GM12878 (cell line): ENCODE results near the gene ARHGAP15. TPM values are rescaled to one million over a fixed set of nuclear protein-coding genes. Genes with fewer than 3 reads are reported as not detected.

ENCODE experiments used
- ATAC-seq: fragments of 200-7000 bp; cut with Tn5 transposase; 3 replicates; pipeline ENCODE4 v1.9.1; 2020; ENCODE audit warnings: mild to moderate bottlenecking, moderate library complexity
- BruUV-seq: library from RNA; stranded (reverse); fragments of 400-500 nt; replicated peaks from 2 replicates; lab custom pipeline; 2021; lab: Mats Ljungman, UMichigan
- CTCF ChIA-PET: fragments of 300-600 bp; sonication (Branson Sonifier 250); formaldehyde crosslinking; extraction: SDS; loops from one replicate; lab custom pipeline; 2021; ENCODE audit warnings: inconsistent platforms; lab: Yijun Ruan, JAX
- POLR2A ChIA-PET: fragments of 350-600 bp; formaldehyde crosslinking; extraction: SDS; loops from one replicate; lab custom pipeline; 2021; ENCODE audit warnings: inconsistent platforms; lab: Charles Lee
- RAD21 ChIA-PET: fragments of 300-600 bp; sonication (Branson Sonifier 250); formaldehyde crosslinking; loops from one replicate; lab custom pipeline; 2023; ENCODE audit warnings: antibody characterized with exemption; ENCODE audit not compliant: unreplicated experiment; lab: Charles Lee
- SMC1A ChIA-PET: fragments of 300-600 bp; sonication (Branson Sonifier 250); formaldehyde crosslinking; loops from one replicate; lab custom pipeline; 2023; ENCODE audit not compliant: unreplicated experiment, uncharacterized antibody; lab: Charles Lee
- DNase-seq: peaks from one replicate; pipeline ENCODE4 v3.0.0-alpha.2; 2011; ENCODE audit warnings: low read depth, low spot score
- FAIRE-seq: peaks from 3 replicates; lab custom pipeline; 2011; peaks lifted over from hg19 to GRCh38; lab: Jason Lieb, UNC
- H2AFZ ChIP-seq: 2 replicates; pipeline ENCODE4 v1.6.0; 2011; ENCODE audit warnings: low read depth, low read length, control low read depth; ENCODE audit not compliant: control insufficient read depth
- H3K27ac ChIP-seq: 2 replicates; pipeline ENCODE4 v1.5.1; 2011; ENCODE audit warnings: control low read depth; ENCODE audit not compliant: control insufficient read depth, insufficient read depth
- H3K27me3 ChIP-seq, 2 experiments: replicated peaks in 1 of 2; 2 replicates each; pipeline versions ENCODE4 v1.6.0 to v1.6.1; 2011; ENCODE audit warnings: low read length in 1 of 2; ENCODE audit not compliant: control insufficient read depth in 2 of 2, insufficient read depth in 2 of 2
- H3K36me3 ChIP-seq, 2 experiments: 2 replicates each; pipeline ENCODE4 v1.5.1; 2011; ENCODE audit warnings: low read length in 1 of 2; ENCODE audit not compliant: control insufficient read depth in 2 of 2, insufficient read depth in 2 of 2
- H3K4me1 ChIP-seq: 2 replicates; pipeline ENCODE4 v1.6.1; 2011; ENCODE audit warnings: mild to moderate bottlenecking, low read length, moderate library complexity, mixed read lengths; ENCODE audit not compliant: control insufficient read depth, insufficient read depth
- H3K4me2 ChIP-seq: 2 replicates; pipeline ENCODE4 v1.6.0; 2011; ENCODE audit warnings: control low read depth; ENCODE audit not compliant: control insufficient read depth, insufficient read depth
- H3K4me3 ChIP-seq: fragments of 200-600 bp; sonication (generic); 2 replicates; pipeline ENCODE4 v1.5.1; 2016
- H3K79me2 ChIP-seq: 2 replicates; pipeline ENCODE4 v1.6.0; 2011; ENCODE audit warnings: low read length; ENCODE audit not compliant: control insufficient read depth, insufficient read depth
- H3K9ac ChIP-seq: 2 replicates; pipeline ENCODE4 v1.8.0; 2011; ENCODE audit warnings: low read length, control low read depth, mixed read lengths; ENCODE audit not compliant: control insufficient read depth, insufficient read depth
- H3K9me3 ChIP-seq: replicated peaks from 3 replicates; pipeline ENCODE4 v1.5.1; 2011; ENCODE audit warnings: mild to moderate bottlenecking, low read length; ENCODE audit not compliant: control insufficient read depth, insufficient read depth
- H4K20me1 ChIP-seq: 2 replicates; pipeline ENCODE4 v1.6.0; 2011; ENCODE audit not compliant: control insufficient read depth, insufficient read depth
- CHD1 ChIP-seq: IDR thresholded peaks from 2 replicates; pipeline ENCODE4 v1.6.1; 2012; ENCODE audit warnings: low read depth, low read length, improper control_type of control experiment
- E2F4 ChIP-seq: IDR thresholded peaks from 2 replicates; pipeline ENCODE4 v1.6.1; 2012; ENCODE audit warnings: low read depth, low read length, improper control_type of control experiment
- SMC3 ChIP-seq: IDR thresholded peaks from 2 replicates; pipeline ENCODE4 v1.6.1; 2011; ENCODE audit warnings: low read length, improper control_type of control experiment, borderline replicate concordance
- TARDBP ChIP-seq: IDR thresholded peaks from 2 replicates; pipeline ENCODE4 v1.6.1; 2016; ENCODE audit warnings: borderline replicate concordance
- WGBS: methylation state at CpG from one replicate; pipeline ENCODE4 v1.1.6; 2016; ENCODE audit warnings: low lambda C conversion rate; ENCODE audit not compliant: insufficient replicate concordance, insufficient coverage; ENCODE audit errors: missing lambda C conversion rate; 5-methylcytosine and 5-hydroxymethylcytosine counted together
- in situ Hi-C: fragments of 300-500 bp; cut with MboI; formaldehyde crosslinking; loops from 9 replicates; pipeline ENCODE4 v1.14.3; 2018; ENCODE audit warnings: mixed read lengths
- intact Hi-C: fragments of 100-400 bp; cut with micrococcal nuclease; formaldehyde crosslinking; loops from one replicate; pipeline ENCODE4 v1.14.2; 2022; ENCODE audit not compliant: unreplicated experiment
- polyA plus RNA-seq, 11 experiments: library from polyadenylated mRNA; depleted of rRNA in 4 of 11; unstranded in 6 of 11; stranded (reverse) in 5 of 11; fragments of >200 nt; fragmentation: Nextera tagmentation in 4 of 11; fragmentation: Illumina TruSeq in 1 of 11; extraction: Ambion mirVana in 4 of 11; extraction: Trizol in 1 of 11; gene quantifications; 1 replicate in 1 of 11; 2 replicates in 10 of 11; pipeline versions ENCODE4 v1.2.1 to v1.2.3, GENCODE V29; 2011 to 2016; ENCODE audit warnings: inconsistent platforms in 2 of 11, missing spikeins in 2 of 11, low read depth in 1 of 11
- total RNA-seq, 4 experiments: library from RNA; depleted of rRNA in 3 of 4; stranded (reverse); fragments of >200 nt in 3 of 4; fragmentation: Illumina TruSeq in 1 of 4; extraction: Trizol in 1 of 4; gene quantifications; 2 replicates each; pipeline versions ENCODE4 v1.2.1 to v1.2.3, GENCODE V29; 2013 to 2021
- TF ChIP-seq, protein P1 (sequence below): fragments of 450-650 bp; formaldehyde crosslinking; IDR thresholded peaks from 2 replicates; pipeline ENCODE4 v1.4.0; 2022; ENCODE audit warnings: mild to moderate bottlenecking, moderate library complexity

The ARHGAP15 gene
- total and polyA plus RNA-seq, 10 of the 15 experiments (the other 5 are each of a cell fraction or from before 2014, with no cell fraction given) = 38.0 to 92.6 (median 66.7) TPM

GRCh38 chr2:143503280-143503679 lies 374.1 kb downstream of the ARHGAP15 start:
- H3K4me3 ChIP-seq = no peak overlapping the region
- POLR2A ChIA-PET = no interaction called here
- peaks cover 2 to 6% of the 10 kb centered on the region in 2 experiments; a peak in 2 of 4 replicates for H3K36me3 ChIP-seq
- no peak for TF ChIP-seq E2F4
- no peak for TF ChIP-seq CHD1
- TF ChIP-seq, protein P1, sequence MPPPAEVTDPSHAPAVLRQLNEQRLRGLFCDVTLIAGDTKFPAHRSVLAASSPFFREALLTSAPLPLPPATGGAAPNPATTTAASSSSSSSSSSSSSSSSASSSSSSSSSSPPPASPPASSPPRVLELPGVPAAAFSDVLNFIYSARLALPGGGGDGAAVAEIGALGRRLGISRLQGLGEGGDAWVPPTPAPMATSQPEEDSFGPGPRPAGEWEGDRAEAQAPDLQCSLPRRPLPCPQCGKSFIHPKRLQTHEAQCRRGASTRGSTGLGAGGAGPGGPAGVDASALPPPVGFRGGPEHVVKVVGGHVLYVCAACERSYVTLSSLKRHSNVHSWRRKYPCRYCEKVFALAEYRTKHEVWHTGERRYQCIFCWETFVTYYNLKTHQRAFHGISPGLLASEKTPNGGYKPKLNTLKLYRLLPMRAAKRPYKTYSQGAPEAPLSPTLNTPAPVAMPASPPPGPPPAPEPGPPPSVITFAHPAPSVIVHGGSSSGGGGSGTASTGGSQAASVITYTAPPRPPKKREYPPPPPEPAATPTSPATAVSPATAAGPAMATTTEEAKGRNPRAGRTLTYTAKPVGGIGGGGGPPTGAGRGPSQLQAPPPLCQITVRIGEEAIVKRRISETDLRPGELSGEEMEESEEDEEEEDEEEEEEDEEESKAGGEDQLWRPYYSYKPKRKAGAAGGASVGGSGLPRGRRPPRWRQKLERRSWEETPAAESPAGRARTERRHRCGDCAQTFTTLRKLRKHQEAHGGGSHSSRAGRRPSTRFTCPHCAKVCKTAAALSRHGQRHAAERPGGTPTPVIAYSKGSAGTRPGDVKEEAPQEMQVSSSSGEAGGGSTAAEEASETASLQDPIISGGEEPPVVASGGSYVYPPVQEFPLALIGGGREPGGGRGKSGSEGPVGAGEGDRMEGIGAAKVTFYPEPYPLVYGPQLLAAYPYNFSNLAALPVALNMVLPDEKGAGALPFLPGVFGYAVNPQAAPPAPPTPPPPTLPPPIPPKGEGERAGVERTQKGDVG = no peak
- no peak for TF ChIP-seq SMC3
- no peak for TF ChIP-seq TARDBP
- DNase-seq = no peak
- H3K9me3 ChIP-seq = no peaks in the 10 kb centered on the region
- H3K27ac ChIP-seq = no peak overlapping the region
- in situ Hi-C loops = no loop called here
- H4K20me1 ChIP-seq = no peaks in the 10 kb centered on the region
- no peak overlapping the region for H2AFZ ChIP-seq
- SMC1A ChIA-PET = interaction anchor here (1.0 kb wide), 2 partner anchors 15 to 47 kb away, joined by 3 to 4 read pairs; no protein-coding TSS in a partner anchor
- no peak for FAIRE-seq
- no peaks in the 10 kb centered on the region for H3K79me2 ChIP-seq
- CTCF ChIA-PET = interaction anchor here (1.0 kb wide), 1 partner anchor 251 kb away, joined by 4 read pairs; no protein-coding TSS in a partner anchor
- RAD21 ChIA-PET = no interaction called here
- H3K4me1 ChIP-seq = no peaks in the 10 kb centered on the region; the same call in 1 of the 2 replicates
- intact Hi-C loops = no loop called here
- no peaks in the 10 kb centered on the region for H3K27me3 ChIP-seq
- no TSS peak for BruUV-seq
- no peak overlapping the region for H3K9ac ChIP-seq
- no peak overlapping the region for H3K4me2 ChIP-seq
- WGBS = 98% methylated on average over 2 of the region's 2 CpGs
- ATAC-seq = no peak
